NCI-H226 (cell line): Measurements from ENCODE around the gene SCCPDH.
"Not testable (repeated sequence)": the region's sequence is repeated elsewhere in the genome, so short reads cannot be mapped to it uniquely, and the experiment has no call there.

Experiments used
- DNase-seq: peaks from one replicate; pipeline ENCODE4 v3.0.0-alpha.2; 2015

The SCCPDH gene

GRCh38 chr1:246801241-246802020, 77.2 kb downstream of the SCCPDH start:
- no peak for DNase-seq

GRCh38 chr1:246803373-246803772, 79.2 kb downstream of the SCCPDH start:
- DNase-seq, result no peak

- DNase-seq, result no peak
These were observed 79.7 kb downstream of the SCCPDH start for GRCh38 chr1:246803883-246804282.

- no peak for DNase-seq
These were observed 81.0 kb downstream of the SCCPDH start for GRCh38 chr1:246805135-246805716.

- no peak for DNase-seq
These were observed 85.3 kb downstream of the SCCPDH start for GRCh38 chr1:246809473-246809872.

- no peak for DNase-seq
These were observed 87.8 kb downstream of the SCCPDH start for GRCh38 chr1:246811985-246812384.

- DNase-seq, result not testable (repeated sequence)
These were observed 89.1 kb downstream of the SCCPDH start for GRCh38 chr1:246813325-246813724.

- DNase-seq, result no peak
These were observed 90.7 kb downstream of the SCCPDH start for GRCh38 chr1:246814890-246815289.

GRCh38 chr1:246815693-246816270, 91.6 kb downstream of the SCCPDH start:
- DNase-seq, result no peak
